ENCODE results near the gene CNNM3. TPM values are rescaled to one million over a fixed set of nuclear protein-coding genes. Genes with fewer than 3 reads are reported as not detected.

Gene CNNM3
- total RNA-seq, 1 experiment from 2014 or later, result 25.1 TPM

DNA sequence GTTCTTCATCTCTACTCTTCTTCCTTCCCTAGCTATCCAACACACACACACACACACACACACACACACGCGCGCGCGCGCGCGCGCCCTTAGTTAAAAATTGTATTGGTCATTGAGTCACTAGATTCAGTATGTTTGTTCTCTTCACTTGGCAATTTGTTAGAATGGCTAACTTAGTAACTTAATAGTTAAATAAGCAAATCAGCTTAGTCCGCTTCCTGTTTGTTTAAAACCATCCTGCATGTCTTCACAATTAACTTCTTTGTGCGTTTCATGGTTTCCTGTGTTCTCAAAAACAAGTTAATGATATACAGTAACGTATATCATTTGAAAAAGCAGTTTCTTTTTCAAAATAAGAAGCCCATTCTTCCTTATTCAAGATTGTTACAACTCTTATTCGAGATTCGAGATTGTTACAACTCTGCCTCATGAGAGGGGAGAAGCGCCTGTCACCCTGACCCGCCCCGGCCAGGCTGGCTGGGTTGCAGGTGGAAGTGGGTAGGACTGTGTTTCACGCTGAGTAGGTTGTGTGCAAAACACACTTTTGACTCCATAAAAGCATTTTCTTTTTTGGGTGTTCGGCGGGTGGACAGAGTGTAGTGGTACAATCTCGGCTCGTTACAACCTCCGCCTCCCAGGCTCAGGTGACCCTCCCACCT is 9.5 kb upstream of the CNNM3 start:
- H3K4me1 Mint-ChIP-seq (ENCODE audit: low read depth, unreplicated experiment), result peaks cover 9% of the 10 kb centered on the region
- CTCF ChIA-PET, result no interaction called here
- H3K27ac Mint-ChIP-seq (ENCODE audit: unreplicated experiment), result no peak overlapping the region
- TF ChIP-seq, protein P1, sequence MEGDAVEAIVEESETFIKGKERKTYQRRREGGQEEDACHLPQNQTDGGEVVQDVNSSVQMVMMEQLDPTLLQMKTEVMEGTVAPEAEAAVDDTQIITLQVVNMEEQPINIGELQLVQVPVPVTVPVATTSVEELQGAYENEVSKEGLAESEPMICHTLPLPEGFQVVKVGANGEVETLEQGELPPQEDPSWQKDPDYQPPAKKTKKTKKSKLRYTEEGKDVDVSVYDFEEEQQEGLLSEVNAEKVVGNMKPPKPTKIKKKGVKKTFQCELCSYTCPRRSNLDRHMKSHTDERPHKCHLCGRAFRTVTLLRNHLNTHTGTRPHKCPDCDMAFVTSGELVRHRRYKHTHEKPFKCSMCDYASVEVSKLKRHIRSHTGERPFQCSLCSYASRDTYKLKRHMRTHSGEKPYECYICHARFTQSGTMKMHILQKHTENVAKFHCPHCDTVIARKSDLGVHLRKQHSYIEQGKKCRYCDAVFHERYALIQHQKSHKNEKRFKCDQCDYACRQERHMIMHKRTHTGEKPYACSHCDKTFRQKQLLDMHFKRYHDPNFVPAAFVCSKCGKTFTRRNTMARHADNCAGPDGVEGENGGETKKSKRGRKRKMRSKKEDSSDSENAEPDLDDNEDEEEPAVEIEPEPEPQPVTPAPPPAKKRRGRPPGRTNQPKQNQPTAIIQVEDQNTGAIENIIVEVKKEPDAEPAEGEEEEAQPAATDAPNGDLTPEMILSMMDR (IDR thresholded peaks at IDR 0.05; ENCODE audit: unreplicated experiment), result no peak
- peaks cover 9% of the 10 kb centered on the region for H3K36me3 Mint-ChIP-seq (ENCODE audit: insufficient read depth, unreplicated experiment)
- no peak overlapping the region for H3K4me3 Mint-ChIP-seq (ENCODE audit: low read depth, unreplicated experiment)
- intact Hi-C loops (cut with micrococcal nuclease; ENCODE audit: unreplicated experiment), result no loop called here
- H3K27me3 Mint-ChIP-seq (ENCODE audit: unreplicated experiment), result no peaks in the 10 kb centered on the region
- no TSS peak for BruUV-seq (replicated peaks)
- no peak for DNase-seq
- no peaks in the 10 kb centered on the region for H3K9me3 Mint-ChIP-seq (ENCODE audit: low read depth, unreplicated experiment)

DNA sequence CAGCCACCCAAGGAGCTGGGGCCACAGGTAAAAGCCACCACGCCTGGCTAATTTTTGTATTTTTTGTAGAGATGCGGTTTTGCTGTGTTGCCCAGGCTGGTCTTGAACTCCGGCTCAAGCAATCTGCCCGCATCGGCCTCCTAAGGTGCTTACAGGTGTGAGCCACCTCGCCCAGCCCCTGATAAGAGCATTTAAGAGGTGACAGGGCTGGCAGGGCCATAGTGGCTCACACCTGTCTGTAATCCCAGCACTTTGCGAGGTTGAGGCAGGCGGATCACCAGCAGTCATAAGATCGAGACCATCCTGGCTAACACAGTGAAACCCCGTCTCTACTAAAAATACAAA is 9.0 kb upstream of the CNNM3 start:
- H3K27ac Mint-ChIP-seq (ENCODE audit: unreplicated experiment), result no peak overlapping the region
- intact Hi-C loops (cut with micrococcal nuclease; ENCODE audit: unreplicated experiment), result no loop called here
- no peak for DNase-seq
- no peaks in the 10 kb centered on the region for H3K27me3 Mint-ChIP-seq (ENCODE audit: unreplicated experiment)
- H3K36me3 Mint-ChIP-seq (ENCODE audit: insufficient read depth, unreplicated experiment), result peaks cover 9% of the 10 kb centered on the region
- BruUV-seq (replicated peaks), result no TSS peak
- TF ChIP-seq, protein P1 (IDR thresholded peaks at IDR 0.05; ENCODE audit: unreplicated experiment), result no peak
- CTCF ChIA-PET, result no interaction called here
- no peak overlapping the region for H3K4me3 Mint-ChIP-seq (ENCODE audit: low read depth, unreplicated experiment)
- peaks cover 9% of the 10 kb centered on the region for H3K4me1 Mint-ChIP-seq (ENCODE audit: low read depth, unreplicated experiment)
- no peaks in the 10 kb centered on the region for H3K9me3 Mint-ChIP-seq (ENCODE audit: low read depth, unreplicated experiment)

DNA sequence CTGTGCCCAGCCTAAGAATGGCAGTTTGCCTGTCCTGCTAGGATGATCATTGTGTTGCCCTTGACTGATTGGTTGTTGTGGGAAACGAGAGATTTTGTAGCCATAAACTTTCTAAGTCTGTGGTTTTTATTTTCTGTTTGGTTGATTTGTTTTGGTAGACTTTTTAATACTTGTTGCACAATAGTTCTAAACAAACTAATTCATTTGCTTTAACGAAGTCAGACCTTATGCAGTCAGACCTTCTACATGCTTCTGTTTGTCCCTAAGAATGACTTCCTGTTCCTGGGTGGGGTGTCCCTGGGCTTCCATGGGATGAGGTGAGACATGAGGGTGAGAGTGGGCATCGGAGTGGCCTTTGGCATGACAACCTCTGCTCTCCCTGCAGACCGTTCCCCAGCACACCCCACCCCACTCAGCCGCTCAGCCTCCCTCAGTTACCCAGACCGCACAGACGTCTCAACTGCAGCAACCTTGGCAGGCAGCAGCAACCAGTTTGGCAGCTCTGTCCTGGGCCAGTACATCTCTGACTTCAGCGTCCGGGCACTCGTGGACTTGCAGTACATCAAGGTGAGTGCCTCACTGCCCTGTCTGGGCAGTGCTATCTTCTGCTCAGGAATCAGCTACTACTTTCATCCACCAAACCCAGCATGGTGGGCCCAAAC is 7.8 kb upstream of the CNNM3 start:
- H3K4me3 Mint-ChIP-seq (ENCODE audit: low read depth, unreplicated experiment), result no peak overlapping the region
- H3K36me3 Mint-ChIP-seq (ENCODE audit: insufficient read depth, unreplicated experiment), result peaks cover 9% of the 10 kb centered on the region
- no TSS peak for BruUV-seq (replicated peaks)
- CTCF ChIA-PET, result no interaction called here
- no peaks in the 10 kb centered on the region for H3K9me3 Mint-ChIP-seq (ENCODE audit: low read depth, unreplicated experiment)
- intact Hi-C loops (cut with micrococcal nuclease; ENCODE audit: unreplicated experiment), result no loop called here
- TF ChIP-seq, protein P1 (IDR thresholded peaks at IDR 0.05; ENCODE audit: unreplicated experiment), result no peak
- H3K27me3 Mint-ChIP-seq (ENCODE audit: unreplicated experiment), result no peaks in the 10 kb centered on the region
- H3K4me1 Mint-ChIP-seq (ENCODE audit: low read depth, unreplicated experiment), result peaks cover 9% of the 10 kb centered on the region
- H3K27ac Mint-ChIP-seq (ENCODE audit: unreplicated experiment), result no peak overlapping the region
- no peak for DNase-seq

DNA sequence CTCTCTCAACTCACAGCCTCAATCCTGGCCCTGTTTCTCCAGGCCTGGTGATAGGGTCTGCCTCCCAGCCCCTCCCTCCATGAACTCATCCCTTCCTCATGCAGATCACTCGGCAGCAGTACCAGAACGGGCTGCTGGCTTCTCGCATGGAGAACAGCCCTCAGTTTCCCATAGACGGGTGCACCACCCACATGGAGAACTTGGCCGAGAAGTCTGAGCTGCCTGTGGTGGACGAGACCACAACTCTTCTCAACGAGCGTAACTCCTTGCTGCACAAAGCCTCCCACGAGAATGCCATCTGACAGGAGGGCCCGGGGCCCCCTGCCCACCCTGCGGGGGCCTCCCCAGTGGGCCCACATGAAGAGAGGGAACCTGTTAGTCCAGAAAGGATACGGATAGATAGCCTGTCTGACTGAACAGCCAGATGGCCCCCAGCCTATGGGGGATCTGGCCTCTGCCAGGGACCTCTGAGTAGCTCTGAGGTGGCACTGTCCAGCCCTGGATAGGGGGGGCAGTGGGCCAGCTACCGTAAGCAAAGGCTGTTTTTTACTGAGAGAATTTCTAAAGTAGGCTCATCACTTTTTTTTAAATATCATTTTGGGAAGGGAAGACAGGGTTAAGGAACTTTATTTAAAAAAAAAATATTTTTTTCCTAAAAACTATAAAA is 6.7 kb upstream of the CNNM3 start:
- intact Hi-C loops (cut with micrococcal nuclease; ENCODE audit: unreplicated experiment), result no loop called here
- no peaks in the 10 kb centered on the region for H3K9me3 Mint-ChIP-seq (ENCODE audit: low read depth, unreplicated experiment)
- H3K4me3 Mint-ChIP-seq (ENCODE audit: low read depth, unreplicated experiment), result no peak overlapping the region
- TF ChIP-seq, protein P1 (IDR thresholded peaks at IDR 0.05; ENCODE audit: unreplicated experiment), result no peak
- peaks cover 9% of the 10 kb centered on the region for H3K4me1 Mint-ChIP-seq (ENCODE audit: low read depth, unreplicated experiment)
- no peak overlapping the region for H3K27ac Mint-ChIP-seq (ENCODE audit: unreplicated experiment)
- DNase-seq, result no peak
- H3K36me3 Mint-ChIP-seq (ENCODE audit: insufficient read depth, unreplicated experiment), result peaks cover 9% of the 10 kb centered on the region
- H3K27me3 Mint-ChIP-seq (ENCODE audit: unreplicated experiment), result no peaks in the 10 kb centered on the region
- CTCF ChIA-PET, result no interaction called here
- BruUV-seq (replicated peaks), result no TSS peak

All from Calu3 (cell line).